ENCODE results near the gene SBF2. TPM values are rescaled to one million over a fixed set of nuclear protein-coding genes. Genes with fewer than 3 reads are reported as not detected.

The SBF2 gene
- polyA plus RNA-seq, 1 donor from 2014 or later, result 53.4 TPM

DNA sequence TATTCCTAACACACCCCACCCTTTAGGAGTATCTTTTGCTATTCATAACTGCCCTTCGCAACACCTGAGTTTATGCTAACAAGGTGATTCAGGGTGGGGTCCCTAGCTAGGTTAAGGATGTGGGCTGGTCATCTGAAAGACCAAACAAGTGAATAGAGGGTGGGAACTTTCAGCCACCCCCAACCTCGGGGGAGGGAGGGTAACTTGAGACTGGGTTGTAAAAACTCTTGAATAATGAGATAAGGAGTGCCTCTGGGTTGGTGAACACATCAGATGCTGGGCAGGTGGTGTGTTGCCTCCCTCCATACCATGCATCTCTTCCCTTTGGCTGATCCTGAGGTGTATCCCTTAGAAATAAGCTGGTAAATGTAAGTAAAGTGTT is 518.6 kb downstream of the SBF2 start:
- Histone ChIP-seq H3K27me3 (ENCODE audit: insufficient read depth, low read depth, low read length) (no peaks in the 10 kb centered on the region), H3K9me3 (ENCODE audit: low read length) (no peaks in the 10 kb centered on the region), H4K20me1 (ENCODE audit: insufficient read depth) (no peaks in the 10 kb centered on the region), H3K79me2 (replicated peaks; ENCODE audit: insufficient read depth, low read length) (no peaks in the 10 kb centered on the region), H2AFZ (ENCODE audit: low read depth, low read length) (no peak overlapping the region), H3K9me2 (ENCODE audit: insufficient read depth, low read length) (no peaks in the 10 kb centered on the region), H3K9ac (ENCODE audit: low read length) (no peak overlapping the region), H3K27ac (ENCODE audit: low read length) (no peak overlapping the region), H3K4me3 (ENCODE audit: low read length) (no peak overlapping the region), H3K4me2 (ENCODE audit: low read length) (no peak overlapping the region), H3F3A (ENCODE audit: insufficient read depth, low read length, poor library complexity, severe bottlenecking) (no peaks in the 10 kb centered on the region), H3K36me3 (ENCODE audit: insufficient read depth, low read length) (peaks cover 10% of the 10 kb centered on the region)
- TF ChIP-seq SMC3 (conservative IDR thresholded peaks at IDR 0.05; ENCODE audit: poor library complexity) (no peak), POLR2AphosphoS5 (IDR thresholded peaks at IDR 0.05) (no peak), EZH2 (IDR thresholded peaks at IDR 0.05; ENCODE audit: borderline replicate concordance, insufficient read depth, low read length, poor library complexity, severe bottlenecking) (no peak), TAF1 (IDR thresholded peaks at IDR 0.05; ENCODE audit: low read depth) (no peak), MXI1 (conservative IDR thresholded peaks at IDR 0.05; ENCODE audit: poor library complexity, severe bottlenecking) (no peak), RAD21 (conservative IDR thresholded peaks at IDR 0.05) (no peak), EP300 (conservative IDR thresholded peaks at IDR 0.05; ENCODE audit: poor library complexity, severe bottlenecking) (no peak)
- TF ChIP-seq, protein P1, sequence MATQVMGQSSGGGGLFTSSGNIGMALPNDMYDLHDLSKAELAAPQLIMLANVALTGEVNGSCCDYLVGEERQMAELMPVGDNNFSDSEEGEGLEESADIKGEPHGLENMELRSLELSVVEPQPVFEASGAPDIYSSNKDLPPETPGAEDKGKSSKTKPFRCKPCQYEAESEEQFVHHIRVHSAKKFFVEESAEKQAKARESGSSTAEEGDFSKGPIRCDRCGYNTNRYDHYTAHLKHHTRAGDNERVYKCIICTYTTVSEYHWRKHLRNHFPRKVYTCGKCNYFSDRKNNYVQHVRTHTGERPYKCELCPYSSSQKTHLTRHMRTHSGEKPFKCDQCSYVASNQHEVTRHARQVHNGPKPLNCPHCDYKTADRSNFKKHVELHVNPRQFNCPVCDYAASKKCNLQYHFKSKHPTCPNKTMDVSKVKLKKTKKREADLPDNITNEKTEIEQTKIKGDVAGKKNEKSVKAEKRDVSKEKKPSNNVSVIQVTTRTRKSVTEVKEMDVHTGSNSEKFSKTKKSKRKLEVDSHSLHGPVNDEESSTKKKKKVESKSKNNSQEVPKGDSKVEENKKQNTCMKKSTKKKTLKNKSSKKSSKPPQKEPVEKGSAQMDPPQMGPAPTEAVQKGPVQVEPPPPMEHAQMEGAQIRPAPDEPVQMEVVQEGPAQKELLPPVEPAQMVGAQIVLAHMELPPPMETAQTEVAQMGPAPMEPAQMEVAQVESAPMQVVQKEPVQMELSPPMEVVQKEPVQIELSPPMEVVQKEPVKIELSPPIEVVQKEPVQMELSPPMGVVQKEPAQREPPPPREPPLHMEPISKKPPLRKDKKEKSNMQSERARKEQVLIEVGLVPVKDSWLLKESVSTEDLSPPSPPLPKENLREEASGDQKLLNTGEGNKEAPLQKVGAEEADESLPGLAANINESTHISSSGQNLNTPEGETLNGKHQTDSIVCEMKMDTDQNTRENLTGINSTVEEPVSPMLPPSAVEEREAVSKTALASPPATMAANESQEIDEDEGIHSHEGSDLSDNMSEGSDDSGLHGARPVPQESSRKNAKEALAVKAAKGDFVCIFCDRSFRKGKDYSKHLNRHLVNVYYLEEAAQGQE (IDR thresholded peaks at IDR 0.05; ENCODE audit: borderline replicate concordance), result no peak
- TF ChIP-seq, protein P2, sequence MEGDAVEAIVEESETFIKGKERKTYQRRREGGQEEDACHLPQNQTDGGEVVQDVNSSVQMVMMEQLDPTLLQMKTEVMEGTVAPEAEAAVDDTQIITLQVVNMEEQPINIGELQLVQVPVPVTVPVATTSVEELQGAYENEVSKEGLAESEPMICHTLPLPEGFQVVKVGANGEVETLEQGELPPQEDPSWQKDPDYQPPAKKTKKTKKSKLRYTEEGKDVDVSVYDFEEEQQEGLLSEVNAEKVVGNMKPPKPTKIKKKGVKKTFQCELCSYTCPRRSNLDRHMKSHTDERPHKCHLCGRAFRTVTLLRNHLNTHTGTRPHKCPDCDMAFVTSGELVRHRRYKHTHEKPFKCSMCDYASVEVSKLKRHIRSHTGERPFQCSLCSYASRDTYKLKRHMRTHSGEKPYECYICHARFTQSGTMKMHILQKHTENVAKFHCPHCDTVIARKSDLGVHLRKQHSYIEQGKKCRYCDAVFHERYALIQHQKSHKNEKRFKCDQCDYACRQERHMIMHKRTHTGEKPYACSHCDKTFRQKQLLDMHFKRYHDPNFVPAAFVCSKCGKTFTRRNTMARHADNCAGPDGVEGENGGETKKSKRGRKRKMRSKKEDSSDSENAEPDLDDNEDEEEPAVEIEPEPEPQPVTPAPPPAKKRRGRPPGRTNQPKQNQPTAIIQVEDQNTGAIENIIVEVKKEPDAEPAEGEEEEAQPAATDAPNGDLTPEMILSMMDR (IDR thresholded peaks at IDR 0.05; ENCODE audit: poor library complexity, severe bottlenecking), result no peak

DNA sequence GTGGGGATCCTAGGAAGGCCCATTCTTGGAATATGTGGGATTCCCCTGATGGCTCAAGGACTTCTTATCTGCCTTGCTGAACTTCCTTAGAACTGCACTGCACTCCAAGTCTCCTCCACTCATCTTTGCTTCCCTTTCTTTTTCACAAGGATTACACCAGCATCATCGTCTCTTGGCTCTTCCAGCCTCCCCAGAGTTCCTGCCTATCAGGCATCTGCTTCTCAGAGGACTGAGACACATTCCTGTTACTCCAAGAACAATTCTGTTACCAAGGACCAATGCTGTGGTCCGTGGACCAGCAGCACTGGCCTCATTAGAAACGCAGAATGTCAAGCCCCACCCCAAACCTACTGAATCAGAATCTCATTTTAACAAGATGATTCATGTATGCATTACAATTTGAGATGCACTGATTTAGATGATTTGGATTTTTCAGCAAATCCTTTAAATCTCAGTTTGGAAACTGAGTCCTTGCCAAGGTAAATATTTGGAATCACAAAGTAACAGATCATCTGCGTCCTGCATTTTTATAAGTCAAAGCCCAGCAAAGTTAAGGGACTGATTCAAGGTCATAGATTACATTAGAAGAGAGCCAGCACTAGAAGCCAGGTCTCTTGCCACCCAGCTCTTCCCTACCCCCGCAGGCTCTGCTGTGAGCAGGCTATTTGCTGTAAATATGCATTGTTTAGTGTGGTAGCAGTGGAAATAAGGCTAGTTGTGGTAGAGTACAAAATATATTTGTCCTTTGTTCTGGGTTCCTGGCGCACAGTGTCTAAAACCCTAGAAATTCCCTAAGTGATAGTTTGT is 519.2 kb downstream of the SBF2 start:
- Histone ChIP-seq H3K27me3 (ENCODE audit: insufficient read depth, low read depth, low read length) (no peaks in the 10 kb centered on the region), H3K27ac (ENCODE audit: low read length) (no peak overlapping the region), H3K79me2 (replicated peaks; ENCODE audit: insufficient read depth, low read length) (no peaks in the 10 kb centered on the region), H2AFZ (ENCODE audit: low read depth, low read length) (no peak overlapping the region), H3K36me3 (ENCODE audit: insufficient read depth, low read length) (peaks cover 7% of the 10 kb centered on the region), H3K4me2 (ENCODE audit: low read length) (no peak overlapping the region), H3F3A (ENCODE audit: insufficient read depth, low read length, poor library complexity, severe bottlenecking) (no peaks in the 10 kb centered on the region), H3K4me3 (ENCODE audit: low read length) (no peak overlapping the region), H3K9me3 (ENCODE audit: low read length) (no peaks in the 10 kb centered on the region), H3K9ac (ENCODE audit: low read length) (no peak overlapping the region), H4K20me1 (ENCODE audit: insufficient read depth) (no peaks in the 10 kb centered on the region), H3K9me2 (ENCODE audit: insufficient read depth, low read length) (no peaks in the 10 kb centered on the region)
- TF ChIP-seq RAD21 (conservative IDR thresholded peaks at IDR 0.05), result no peak
- no peak for TF ChIP-seq EZH2 (IDR thresholded peaks at IDR 0.05; ENCODE audit: borderline replicate concordance, insufficient read depth, low read length, poor library complexity, severe bottlenecking)
- no peak for TF ChIP-seq POLR2AphosphoS5 (IDR thresholded peaks at IDR 0.05)
- no peak for TF ChIP-seq EP300 (conservative IDR thresholded peaks at IDR 0.05; ENCODE audit: poor library complexity, severe bottlenecking)
- TF ChIP-seq TAF1 (IDR thresholded peaks at IDR 0.05; ENCODE audit: low read depth), result no peak
- TF ChIP-seq SMC3 (conservative IDR thresholded peaks at IDR 0.05; ENCODE audit: poor library complexity), result no peak
- TF ChIP-seq, protein P2 (IDR thresholded peaks at IDR 0.05; ENCODE audit: poor library complexity, severe bottlenecking), result no peak
- TF ChIP-seq MXI1 (conservative IDR thresholded peaks at IDR 0.05; ENCODE audit: poor library complexity, severe bottlenecking), result no peak
- TF ChIP-seq, protein P1 (IDR thresholded peaks at IDR 0.05; ENCODE audit: borderline replicate concordance), result no peak
